Glutamatergic neuron (in vitro differentiated cells): ENCODE results near the gene COL13A1. TPM values are rescaled to one million over a fixed set of nuclear protein-coding genes. Genes with fewer than 3 reads are reported as not detected.

Experiments
- DNase-seq: peaks from one replicate; pipeline ENCODE4 v3.0.0; 2022
- H3K27ac Mint-ChIP-seq: one replicate; pipeline ENCODE4 v1.8.0; 2020; ENCODE audit warnings: mild to moderate bottlenecking, mixed read lengths, inconsistent platforms; ENCODE audit not compliant: unreplicated experiment
- H3K27me3 Mint-ChIP-seq: one replicate; pipeline ENCODE4 v1.8.0; 2020; ENCODE audit warnings: mild to moderate bottlenecking, moderate library complexity, mixed read lengths, inconsistent platforms; ENCODE audit not compliant: unreplicated experiment
- H3K36me3 Mint-ChIP-seq: one replicate; pipeline ENCODE4 v1.8.0; 2020; ENCODE audit warnings: mild to moderate bottlenecking, mixed read lengths, inconsistent platforms; ENCODE audit not compliant: unreplicated experiment
- H3K4me1 Mint-ChIP-seq: one replicate; pipeline ENCODE4 v1.8.0; 2020; ENCODE audit warnings: mild to moderate bottlenecking, low read depth, mixed read lengths, inconsistent platforms; ENCODE audit not compliant: unreplicated experiment
- H3K4me3 Mint-ChIP-seq: one replicate; pipeline ENCODE4 v1.8.0; 2020; ENCODE audit warnings: mild to moderate bottlenecking, mixed read lengths, inconsistent platforms; ENCODE audit not compliant: unreplicated experiment
- H3K9me3 Mint-ChIP-seq: one replicate; pipeline ENCODE4 v1.8.0; 2020; ENCODE audit warnings: mild to moderate bottlenecking, moderate library complexity, mixed read lengths, inconsistent platforms; ENCODE audit not compliant: unreplicated experiment
- CTCF ChIP-seq: fragments of 200-600 bp; sonication (generic); IDR thresholded peaks from one replicate; pipeline ENCODE4 v1.5.0; 2021; ENCODE audit not compliant: partially characterized antibody, unreplicated experiment
- total RNA-seq: library from RNA; stranded (reverse); fragmentation: NEBNext Ultra II Directional; extraction: Animal tissue kit (Norgen Biotek cat#: 25700); gene quantifications from one replicate; pipeline ENCODE4 v1.2.1, GENCODE V29; 2021; ENCODE audit not compliant: unreplicated experiment

COL13A1 gene
- total RNA-seq, 1 donor from 2014 or later = 8.5 TPM

- peaks cover 5% of the 10 kb centered on the region for H3K9me3 Mint-ChIP-seq
- peaks cover 50% of the 10 kb centered on the region for H3K4me1 Mint-ChIP-seq
- no peak for TF ChIP-seq CTCF
- H3K36me3 Mint-ChIP-seq = no peaks in the 10 kb centered on the region
- H3K4me3 Mint-ChIP-seq = peak overlapping the region; percentile 22
- H3K27me3 Mint-ChIP-seq = peaks cover 10% of the 10 kb centered on the region
- DNase-seq = no peak
- H3K27ac Mint-ChIP-seq = peak overlapping the region; percentile 34
These were observed 26.6 kb downstream of the COL13A1 start for GRCh38 chr10:69828144-69828870.

- peaks cover 8% of the 10 kb centered on the region for H3K27me3 Mint-ChIP-seq
- DNase-seq = no peak
- H3K9me3 Mint-ChIP-seq = peaks cover 5% of the 10 kb centered on the region
- no peak for TF ChIP-seq CTCF
- no peak overlapping the region for H3K27ac Mint-ChIP-seq
- H3K4me3 Mint-ChIP-seq = no peak overlapping the region
- no peaks in the 10 kb centered on the region for H3K36me3 Mint-ChIP-seq
- H3K4me1 Mint-ChIP-seq = peaks cover 43% of the 10 kb centered on the region
These were observed 28.1 kb downstream of the COL13A1 start for GRCh38 chr10:69829775-69830174.

- no peak for TF ChIP-seq CTCF
- Mint-ChIP-seq H3K36me3 (no peaks in the 10 kb centered on the region), H3K9me3 (peaks cover 5% of the 10 kb centered on the region), H3K27ac (no peak overlapping the region), H3K4me1 (peaks cover 31% of the 10 kb centered on the region), H3K4me3 (no peak overlapping the region), H3K27me3 (peaks cover 12% of the 10 kb centered on the region)
- DNase-seq = no peak
These were observed 29.6 kb downstream of the COL13A1 start for GRCh38 chr10:69831231-69831855.

- TF ChIP-seq CTCF = no peak
- Mint-ChIP-seq H3K27me3 (peaks cover 16% of the 10 kb centered on the region), H3K36me3 (no peaks in the 10 kb centered on the region), H3K4me3 (no peak overlapping the region), H3K9me3 (peaks cover 7% of the 10 kb centered on the region), H3K4me1 (peaks cover 13% of the 10 kb centered on the region), H3K27ac (no peak overlapping the region)
- DNase-seq = no peak
These were observed 33.5 kb downstream of the COL13A1 start for GRCh38 chr10:69835233-69835632.

- TF ChIP-seq CTCF = no peak
- Mint-ChIP-seq H3K36me3 (no peaks in the 10 kb centered on the region), H3K4me1 (peaks cover 11% of the 10 kb centered on the region), H3K4me3 (no peak overlapping the region), H3K27ac (no peak overlapping the region), H3K27me3 (peaks cover 16% of the 10 kb centered on the region), H3K9me3 (peaks cover 7% of the 10 kb centered on the region)
- no peak for DNase-seq
These were observed 34.4 kb downstream of the COL13A1 start for GRCh38 chr10:69835875-69836730.
